PC-3 (cell line): ENCODE measurements around the gene SAP30L. TPM values are rescaled to one million over a fixed set of nuclear protein-coding genes. Genes with fewer than 3 reads are reported as not detected.

Experiments used
- ATAC-seq: fragments of 200-7000 bp; cut with Tn5 transposase; 2 replicates; pipeline ENCODE4 v1.9.1; 2020; ENCODE audit warnings: mild to moderate bottlenecking, moderate library complexity
- BruUV-seq: library from RNA; stranded (reverse); fragments of 400-500 nt; replicated peaks from 2 replicates; lab custom pipeline; 2021; lab: Mats Ljungman, UMichigan
- CTCF ChIA-PET: fragments of 300-600 bp; sonication (Branson Sonifier 250); formaldehyde crosslinking; loops from one replicate; lab custom pipeline; 2022; ENCODE audit warnings: antibody characterized with exemption; lab: Charles Lee
- POLR2A ChIA-PET: fragments of 300-600 bp; sonication (Branson Sonifier 250); formaldehyde crosslinking; loops from one replicate; lab custom pipeline; 2022; ENCODE audit warnings: antibody characterized with exemption; ENCODE audit not compliant: unreplicated experiment; lab: Charles Lee
- DNase-seq: peaks from one replicate; pipeline ENCODE4 v3.0.0-alpha.2; 2015
- H2AFZ ChIP-seq: fragments of 300-600 bp; sonication (generic); 2 replicates; pipeline ENCODE4 v1.6.0; 2016; ENCODE audit warnings: antibody characterized with exemption, low read length
- H3F3A ChIP-seq: fragments of 300-600 bp; sonication (generic); one replicate; pipeline ENCODE4 v1.6.0; 2017; ENCODE audit warnings: antibody characterized with exemption, low read length, control low read depth, mild to moderate bottlenecking; ENCODE audit not compliant: unreplicated experiment
- H3K27ac ChIP-seq: fragments of 300-600 bp; sonication (generic); 2 replicates; pipeline ENCODE4 v1.5.1; 2016; ENCODE audit warnings: mild to moderate bottlenecking, low read length
- H3K27me3 ChIP-seq: fragments of 300-600 bp; sonication (generic); 2 replicates; pipeline ENCODE4 v1.6.1; 2016; ENCODE audit warnings: low read length, mixed read lengths
- H3K36me3 ChIP-seq: fragments of 300-600 bp; sonication (generic); 2 replicates; pipeline ENCODE4 v1.6.1; 2016; ENCODE audit warnings: low read depth, mixed run types, low read length, mixed read lengths
- H3K4me1 ChIP-seq: fragments of 300-600 bp; sonication (generic); 2 replicates; pipeline ENCODE4 v1.5.1; 2016; ENCODE audit warnings: low read length; ENCODE audit not compliant: insufficient read depth
- H3K4me2 ChIP-seq: fragments of 300-600 bp; sonication (generic); 2 replicates; pipeline ENCODE4 v1.6.0; 2016; ENCODE audit warnings: low read length
- H3K4me3 ChIP-seq: fragments of 300-600 bp; sonication (generic); 2 replicates; pipeline ENCODE4 v1.5.1; 2016; ENCODE audit warnings: mild to moderate bottlenecking, low read length, mixed read lengths
- H3K79me2 ChIP-seq: fragments of 300-600 bp; sonication (generic); 2 replicates; pipeline ENCODE4 v1.6.1; 2017; ENCODE audit warnings: low read length, mixed read lengths
- H3K9ac ChIP-seq: fragments of 300-600 bp; sonication (generic); 2 replicates; pipeline ENCODE4 v1.6.0; 2016; ENCODE audit warnings: mild to moderate bottlenecking, low read length
- H3K9me2 ChIP-seq: fragments of 300-600 bp; sonication (generic); replicated peaks from 2 replicates; pipeline ENCODE4 v1.6.1; 2016; ENCODE audit warnings: mixed run types, low read length, mixed read lengths
- H3K9me3 ChIP-seq: fragments of 300-600 bp; sonication (generic); 2 replicates; pipeline ENCODE4 v1.6.1; 2016; ENCODE audit warnings: low read length, mixed read lengths
- H4K20me1 ChIP-seq: fragments of 300-600 bp; sonication (generic); 2 replicates; pipeline ENCODE4 v1.6.1; 2016; ENCODE audit warnings: low read length, mixed read lengths
- EZH2 ChIP-seq: fragments of 300-600 bp; sonication (generic); IDR thresholded peaks from one replicate; pipeline ENCODE4 v1.6.1; 2017; ENCODE audit warnings: antibody characterized with exemption, mild to moderate bottlenecking, low read length; ENCODE audit not compliant: unreplicated experiment
- EZH2phosphoT487 ChIP-seq: fragments of 300-600 bp; sonication (generic); IDR thresholded peaks from 2 replicates; pipeline ENCODE4 v1.6.1; 2018; ENCODE audit warnings: mild to moderate bottlenecking, antibody characterized with exemption, low read length, borderline replicate concordance
- intact Hi-C: fragments of 100-400 bp; cut with micrococcal nuclease; formaldehyde crosslinking; loops from 2 replicates; pipeline ENCODE4 v1.9.0; 2023
- total RNA-seq: library from RNA; depleted of rRNA; stranded (reverse); fragments of >200 nt; gene quantifications from 2 replicates; pipeline ENCODE4 v1.2.3, GENCODE V29; 2014; rRNA removed
- TF ChIP-seq, protein P1 (sequence below): fragments of 300-600 bp; sonication (generic); conservative IDR thresholded peaks from 2 replicates; pipeline ENCODE4 v1.5.1; 2017; ENCODE audit warnings: antibody characterized with exemption, low read depth, mild to moderate bottlenecking, low read length

Gene SAP30L
- total RNA-seq, 1 experiment from 2014 or later, result 36.0 TPM

DNA sequence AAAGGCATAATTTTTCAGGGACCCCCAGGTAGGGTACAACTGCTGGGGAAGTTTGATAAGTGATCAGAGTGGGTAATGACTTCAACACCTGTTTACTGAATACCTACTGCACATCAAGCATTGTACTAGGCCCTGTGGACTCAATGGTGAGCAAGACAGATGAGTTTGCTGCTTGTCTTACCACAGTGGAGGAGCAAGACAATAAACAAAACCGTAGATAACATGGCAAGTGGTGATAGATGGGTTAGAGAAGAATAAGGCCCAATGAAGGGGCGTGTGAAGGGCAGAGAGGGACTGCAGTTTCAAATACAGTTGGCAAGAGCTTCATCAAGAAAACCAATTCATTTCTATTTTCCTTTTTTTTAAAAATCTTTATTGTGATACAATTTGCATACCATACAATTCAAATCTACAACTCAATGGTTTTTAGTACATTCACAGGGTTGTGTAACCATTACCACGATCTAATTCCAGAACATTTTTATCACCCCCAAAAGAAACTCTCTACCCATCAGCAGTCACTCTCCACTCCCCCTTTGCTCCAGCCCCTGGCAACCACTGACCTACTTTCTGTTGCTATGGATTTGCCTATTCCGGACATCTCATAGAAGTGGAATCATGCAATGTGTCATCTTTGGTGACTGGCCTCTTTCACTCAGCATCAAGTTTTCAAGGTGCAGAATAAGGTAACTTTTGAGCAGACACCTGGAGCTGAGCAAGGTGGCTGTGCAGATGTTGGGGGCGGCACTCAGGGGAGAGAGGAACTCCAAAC is 64.2 kb downstream of the SAP30L start:
- intact Hi-C loops, result no loop called here
- TF ChIP-seq EZH2phosphoT487, result no peak
- TF ChIP-seq EZH2, result no peak
- TF ChIP-seq, protein P1, sequence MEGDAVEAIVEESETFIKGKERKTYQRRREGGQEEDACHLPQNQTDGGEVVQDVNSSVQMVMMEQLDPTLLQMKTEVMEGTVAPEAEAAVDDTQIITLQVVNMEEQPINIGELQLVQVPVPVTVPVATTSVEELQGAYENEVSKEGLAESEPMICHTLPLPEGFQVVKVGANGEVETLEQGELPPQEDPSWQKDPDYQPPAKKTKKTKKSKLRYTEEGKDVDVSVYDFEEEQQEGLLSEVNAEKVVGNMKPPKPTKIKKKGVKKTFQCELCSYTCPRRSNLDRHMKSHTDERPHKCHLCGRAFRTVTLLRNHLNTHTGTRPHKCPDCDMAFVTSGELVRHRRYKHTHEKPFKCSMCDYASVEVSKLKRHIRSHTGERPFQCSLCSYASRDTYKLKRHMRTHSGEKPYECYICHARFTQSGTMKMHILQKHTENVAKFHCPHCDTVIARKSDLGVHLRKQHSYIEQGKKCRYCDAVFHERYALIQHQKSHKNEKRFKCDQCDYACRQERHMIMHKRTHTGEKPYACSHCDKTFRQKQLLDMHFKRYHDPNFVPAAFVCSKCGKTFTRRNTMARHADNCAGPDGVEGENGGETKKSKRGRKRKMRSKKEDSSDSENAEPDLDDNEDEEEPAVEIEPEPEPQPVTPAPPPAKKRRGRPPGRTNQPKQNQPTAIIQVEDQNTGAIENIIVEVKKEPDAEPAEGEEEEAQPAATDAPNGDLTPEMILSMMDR, result no peak
- H2AFZ ChIP-seq, result no peak overlapping the region
- H3K79me2 ChIP-seq, result no peaks in the 10 kb centered on the region
- no peak overlapping the region for H3K27ac ChIP-seq
- POLR2A ChIA-PET, result no interaction called here
- CTCF ChIA-PET, result no interaction called here
- H3K9me3 ChIP-seq, result no peaks in the 10 kb centered on the region
- H3K9me2 ChIP-seq, result no peaks in the 10 kb centered on the region
- no peaks in the 10 kb centered on the region for H4K20me1 ChIP-seq
- H3K4me1 ChIP-seq, result no peaks in the 10 kb centered on the region
- BruUV-seq, result no TSS peak
- H3K36me3 ChIP-seq, result no peaks in the 10 kb centered on the region
- DNase-seq, result no peak
- no peak overlapping the region for H3K4me3 ChIP-seq
- H3K27me3 ChIP-seq, result peaks cover 3% of the 10 kb centered on the region; the same call in 1 of the 2 replicates
- no peak overlapping the region for H3K4me2 ChIP-seq
- no peaks in the 10 kb centered on the region for H3F3A ChIP-seq
- no peak for ATAC-seq
- H3K9ac ChIP-seq, result no peak overlapping the region

Other genes with a start within 250 kb of the SAP30L start
- not detected in 2 replicates for gene HAND1, start 32.2 kb downstream of the SAP30L start, total RNA-seq